ENCODE results near the gene TUBB8.
"Not testable (repeated sequence)": the region's sequence is repeated elsewhere in the genome, so short reads cannot be mapped to it uniquely, and the experiment has no call there.

Gene TUBB8

DNA sequence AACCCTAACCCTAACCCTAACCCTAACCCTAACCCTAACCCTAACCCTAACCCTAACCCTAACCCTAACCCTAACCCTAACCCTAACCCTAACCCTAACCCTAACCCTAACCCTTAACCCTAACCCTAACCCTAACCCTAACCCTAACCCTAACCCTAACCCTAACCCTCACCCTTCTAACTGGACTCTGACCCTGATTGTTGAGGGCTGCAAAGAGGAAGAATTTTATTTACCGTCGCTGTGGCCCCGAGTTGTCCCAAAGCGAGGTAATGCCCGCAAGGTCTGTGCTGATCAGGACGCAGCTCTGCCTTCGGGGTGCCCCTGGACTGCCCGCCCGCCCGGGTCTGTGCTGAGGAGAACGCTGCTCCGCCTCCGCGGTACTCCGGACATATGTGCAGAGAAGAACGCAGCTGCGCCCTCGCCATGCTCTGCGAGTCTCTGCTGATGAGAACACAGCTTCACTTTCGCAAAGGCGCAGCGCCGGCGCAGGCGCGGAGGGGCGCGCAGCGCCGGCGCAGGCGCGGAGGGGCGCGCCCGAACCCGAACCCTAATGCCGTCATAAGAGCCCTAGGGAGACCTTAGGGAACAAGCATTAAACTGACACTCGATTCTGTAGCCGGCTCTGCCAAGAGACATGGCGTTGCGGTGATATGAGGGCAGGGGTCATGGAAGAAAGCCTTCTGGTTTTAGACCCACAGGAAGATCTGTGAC, 38.7 kb downstream of the TUBB8 start:
- H3K4me3 Mint-ChIP-seq; H3K27me3 Mint-ChIP-seq; H3K36me3 Mint-ChIP-seq (ENCODE audit: insufficient read depth); H3K9me3 Mint-ChIP-seq; H3K4me1 Mint-ChIP-seq (ENCODE audit: low read depth in 2 of 2); ATAC-seq (replicated peaks); H3K27ac Mint-ChIP-seq: not testable (repeated sequence)
- DNase-seq = peak; percentile 17 to 43 (median 23)
